Stimulated activated effector memory CD8-positive, alpha-beta T cell treated with anti-CD3 and anti-CD28 coated beads, Interleukin-12 subunit alpha, Interleukin-12 subunit beta, amount 100 ng/mL, for 72 hours (primary cell): Measurements from ENCODE around the gene DVL1.
A peak's percentile ranks its signal among the peaks of the same experiment; 100 is the strongest.
"Not testable (repeated sequence)": the region's sequence is repeated elsewhere in the genome, so short reads cannot be mapped to it uniquely, and the experiment has no call there.

ENCODE experiments used
- ATAC-seq: fragments of 150-1000 bp; cut with Tn5 transposase; 2 replicates; pipeline ENCODE4 v1.10.0; 2021
- DNase-seq, 2 donors: peaks; one replicate each; pipeline ENCODE4 v3.0.0; 2021 to 2022; ENCODE audit warnings: low spot score in 2 of 2
- H3K27ac Mint-ChIP-seq: one replicate; pipeline ENCODE4 v1.8.0; 2022; ENCODE audit warnings: mild to moderate bottlenecking, mixed read lengths
- H3K36me3 Mint-ChIP-seq: one replicate; pipeline ENCODE4 v1.8.0; 2022; ENCODE audit warnings: mild to moderate bottlenecking, mixed read lengths
- H3K4me1 Mint-ChIP-seq: one replicate; pipeline ENCODE4 v1.8.0; 2022; ENCODE audit warnings: mixed read lengths
- H3K4me3 Mint-ChIP-seq: one replicate; pipeline ENCODE4 v1.8.0; 2022; ENCODE audit warnings: mild to moderate bottlenecking, mixed read lengths
- H3K9me3 Mint-ChIP-seq: one replicate; pipeline ENCODE4 v1.8.0; 2022; ENCODE audit warnings: mixed read lengths

The DVL1 gene

DNA sequence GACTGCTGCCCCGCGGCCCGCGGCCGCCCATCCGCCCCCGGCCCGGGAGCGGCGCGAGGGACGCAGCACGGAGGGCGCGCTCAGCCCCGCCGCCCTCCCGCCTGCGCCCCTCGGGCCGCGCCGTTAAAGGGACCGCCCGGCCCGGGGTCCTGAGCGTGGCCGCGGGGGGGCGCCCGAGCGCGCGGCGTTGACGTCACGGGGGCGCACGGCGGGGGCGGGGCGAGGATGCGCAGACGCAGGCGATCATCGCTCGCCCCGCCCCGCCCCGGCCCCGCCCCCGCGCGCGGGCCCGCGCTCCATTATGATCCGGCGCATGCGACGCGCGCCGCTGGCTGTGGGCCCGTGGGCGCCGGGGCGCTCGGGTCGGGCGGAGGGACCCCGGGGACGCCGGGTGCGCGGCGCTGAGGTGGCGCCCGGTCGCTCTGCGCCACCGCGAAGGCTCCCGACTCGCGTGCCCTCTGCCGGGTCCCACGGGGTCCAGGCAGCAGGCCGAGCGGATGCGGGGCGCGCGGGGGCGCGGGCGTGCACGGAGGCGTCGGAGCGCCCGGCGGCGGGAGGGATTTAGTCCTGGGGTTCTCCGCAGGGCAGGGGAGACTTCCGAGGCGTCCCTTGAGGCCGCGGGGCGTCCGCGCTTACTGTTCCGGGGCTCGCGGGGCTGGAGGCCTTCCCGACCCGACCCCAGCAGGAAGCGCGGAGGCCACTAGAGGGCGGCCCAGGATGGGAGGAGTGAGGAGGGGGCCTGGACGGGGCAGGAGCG lies at the start of gene DVL1:
Gene DVL1, minus strand, starts transcription at position 163 of the 757 bp plus-strand sequence. CDS start 353 bp downstream, outside the sequence.
- Mint-ChIP-seq H3K36me3 (no peaks in the 10 kb centered on the region), H3K4me3 (peak within 1 kb of the TSS; percentile 71), H3K27ac (no peak within 1 kb of the TSS), H3K9me3 (no peaks in the 10 kb centered on the region), H3K4me1 (peaks cover 24% of the 10 kb centered on the region)
- ATAC-seq (peak; percentile 79), DNase-seq (peak; percentile 84 to 85)

DNA sequence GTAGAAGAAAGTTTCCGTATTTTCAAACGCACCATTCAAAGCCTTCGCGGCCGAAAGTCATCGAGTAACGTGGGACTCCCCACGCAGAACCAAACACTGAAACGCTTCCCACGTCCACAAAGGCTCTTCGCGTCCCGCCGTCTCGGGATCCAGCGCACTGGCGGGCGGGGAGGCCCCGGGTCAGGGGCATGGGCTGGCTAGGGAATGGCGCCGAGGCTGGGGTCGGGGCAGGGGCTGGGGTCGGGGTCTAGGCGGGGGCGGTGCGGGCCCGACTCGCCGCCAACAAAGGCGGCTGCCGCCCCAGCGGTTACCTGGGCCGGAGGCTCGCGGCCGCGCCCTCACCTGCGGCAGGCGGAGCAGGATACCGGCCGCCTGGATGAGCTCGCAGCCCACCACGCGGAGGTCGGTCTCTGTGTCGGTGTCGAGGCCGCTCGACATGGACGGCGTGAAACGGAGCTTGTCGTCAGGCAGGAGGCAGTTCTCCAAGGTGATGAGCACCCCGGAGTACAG lies 49.5 kb upstream of the DVL1 start:
- Mint-ChIP-seq H3K36me3 (peaks cover 95% of the 10 kb centered on the region), H3K4me3 (peak overlapping the region; percentile 84), H3K4me1 (peaks cover 55% of the 10 kb centered on the region), H3K9me3 (no peaks in the 10 kb centered on the region), H3K27ac (peak overlapping the region; percentile 94)
- ATAC-seq = peak; percentile 3
- no peak for DNase-seq

DNA sequence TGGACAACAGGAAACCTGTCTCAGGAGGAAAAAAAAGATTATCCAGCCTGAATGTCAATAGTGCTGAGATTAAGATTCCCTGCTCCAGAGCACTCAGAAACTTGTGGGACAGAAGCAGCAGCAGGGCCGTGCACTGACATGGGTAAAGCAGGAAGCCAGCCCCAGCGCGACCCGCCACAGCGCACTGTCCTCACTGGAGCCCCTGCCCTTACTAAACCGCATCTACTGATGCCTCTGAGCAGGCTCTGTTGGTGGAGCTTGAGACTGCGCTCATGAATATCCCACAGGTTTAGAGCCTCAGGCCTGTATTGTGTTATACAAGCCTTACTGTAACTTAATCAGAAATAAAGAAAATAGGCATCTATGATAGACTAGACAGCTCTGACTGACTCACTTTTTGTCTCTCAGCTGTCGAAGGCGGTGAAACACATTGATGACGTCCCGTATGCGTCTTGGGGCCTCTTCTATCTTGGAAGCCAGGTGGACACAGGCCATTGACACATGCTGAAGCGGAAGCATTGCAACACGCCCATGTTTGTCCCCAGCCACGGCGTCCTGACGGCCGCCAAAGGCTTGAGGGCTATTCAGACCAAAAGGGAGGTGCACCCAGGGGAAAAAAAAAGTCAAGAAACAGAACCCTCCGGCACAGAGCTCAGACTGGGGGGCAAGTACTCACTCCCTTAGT lies 48.8 kb upstream of the DVL1 start:
- peak overlapping the region; percentile 91 for H3K27ac Mint-ChIP-seq
- H3K4me3 Mint-ChIP-seq = peak overlapping the region; percentile 84

DNA sequence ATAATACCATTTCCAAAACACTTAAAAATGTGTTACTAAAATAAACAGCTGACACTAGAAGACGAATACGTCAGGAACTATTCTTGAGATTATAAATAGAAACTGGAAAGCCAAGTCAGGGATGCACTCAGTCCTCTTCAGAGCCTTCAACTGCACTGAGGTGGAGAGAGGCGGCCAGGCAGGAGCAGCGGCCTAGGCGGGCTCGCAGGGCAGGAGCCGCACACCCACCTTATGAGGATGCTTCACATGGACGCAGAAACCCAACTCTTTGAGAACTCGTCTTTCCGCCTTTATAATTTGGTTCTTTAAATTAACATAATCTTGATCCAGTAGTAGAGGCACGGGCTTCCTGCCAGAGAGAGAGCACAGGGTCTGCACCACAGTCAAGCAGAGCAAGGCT lies 45.9 kb upstream of the DVL1 start:
- ATAC-seq = no peak
- H3K27ac Mint-ChIP-seq = peak overlapping the region; percentile 59
- peaks cover 27% of the 10 kb centered on the region for H3K4me1 Mint-ChIP-seq
- H3K9me3 Mint-ChIP-seq = no peaks in the 10 kb centered on the region
- H3K36me3 Mint-ChIP-seq = peaks cover 95% of the 10 kb centered on the region
- no peak for DNase-seq
- H3K4me3 Mint-ChIP-seq = no peak overlapping the region

More for the DNA sequence above, 48.8 kb upstream of the DVL1 start:
- DNase-seq = no peak
- H3K4me1 Mint-ChIP-seq = peaks cover 49% of the 10 kb centered on the region
- H3K9me3 Mint-ChIP-seq = no peaks in the 10 kb centered on the region
- ATAC-seq = no peak
- peaks cover 95% of the 10 kb centered on the region for H3K36me3 Mint-ChIP-seq

DNA sequence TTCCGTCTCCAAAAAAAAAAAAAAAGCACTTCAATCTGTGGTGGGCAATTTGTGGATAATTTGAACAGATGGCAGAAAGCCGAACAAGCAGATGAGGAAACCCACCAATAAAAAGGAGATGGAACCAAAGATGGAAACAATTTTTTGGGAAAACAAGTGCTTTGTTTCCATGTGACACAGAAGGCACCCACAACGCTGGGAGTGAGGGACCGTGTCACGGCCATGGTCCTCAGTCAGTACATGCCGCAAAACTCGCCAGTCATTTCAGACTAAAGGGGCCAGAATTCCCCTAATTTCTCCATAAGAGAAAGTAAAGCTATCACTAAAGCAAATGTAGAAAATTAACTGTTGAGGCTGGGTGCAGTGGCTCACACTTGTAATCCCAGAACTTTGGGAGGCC lies 44.9 kb upstream of the DVL1 start:
- Mint-ChIP-seq H3K4me1 (peaks cover 19% of the 10 kb centered on the region), H3K9me3 (no peaks in the 10 kb centered on the region), H3K4me3 (no peak overlapping the region), H3K36me3 (peaks cover 95% of the 10 kb centered on the region), H3K27ac (no peak overlapping the region)
- ATAC-seq (no peak), DNase-seq (no peak)

DNA sequence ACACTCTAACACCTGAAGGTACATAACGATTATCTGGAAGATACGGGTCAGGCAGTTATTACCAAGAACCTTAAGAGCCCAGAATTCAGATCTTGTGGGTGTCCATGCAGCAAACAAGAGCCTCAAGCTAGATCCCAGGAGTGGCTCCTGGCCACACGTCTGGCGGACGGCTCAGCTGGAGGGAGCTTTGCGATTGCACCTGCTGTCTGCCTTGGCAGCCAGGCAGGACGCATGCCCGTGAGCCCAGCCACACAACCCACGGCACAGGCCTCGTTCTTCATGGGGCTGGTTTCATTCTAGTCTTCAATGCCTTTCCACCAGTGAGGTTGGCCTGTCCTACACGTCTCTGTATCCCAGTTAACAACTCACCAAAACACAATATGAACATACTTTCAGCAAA lies 44.2 kb upstream of the DVL1 start:
- Mint-ChIP-seq H3K4me3 (no peak overlapping the region), H3K36me3 (peaks cover 100% of the 10 kb centered on the region), H3K27ac (no peak overlapping the region), H3K4me1 (peaks cover 19% of the 10 kb centered on the region), H3K9me3 (no peaks in the 10 kb centered on the region)
- DNase-seq = no peak
- ATAC-seq = no peak

DNA sequence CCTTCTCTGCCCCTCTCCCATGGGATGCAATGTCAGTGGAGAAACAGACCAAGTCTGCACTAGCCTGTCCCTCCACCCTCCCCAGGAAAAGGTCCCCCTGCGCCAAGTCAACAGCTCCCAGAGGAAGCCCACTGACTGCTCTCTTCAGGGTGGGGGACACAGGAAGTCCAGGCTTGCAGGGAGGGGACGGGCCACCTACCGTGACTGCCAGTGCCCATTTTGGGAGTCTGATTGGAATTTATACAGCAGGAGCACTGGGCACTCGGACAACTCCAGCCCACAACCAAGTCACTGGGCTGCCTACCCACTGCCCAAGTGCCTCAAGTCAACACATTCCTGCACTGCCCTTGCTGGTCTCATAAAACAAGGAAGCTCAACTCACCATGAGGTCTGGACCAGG lies 43.8 kb upstream of the DVL1 start:
- peaks cover 100% of the 10 kb centered on the region for H3K36me3 Mint-ChIP-seq
- no peak overlapping the region for H3K27ac Mint-ChIP-seq
- no peaks in the 10 kb centered on the region for H3K9me3 Mint-ChIP-seq
- H3K4me1 Mint-ChIP-seq = peaks cover 16% of the 10 kb centered on the region
- no peak overlapping the region for H3K4me3 Mint-ChIP-seq
- ATAC-seq = no peak
- no peak for DNase-seq

DNA sequence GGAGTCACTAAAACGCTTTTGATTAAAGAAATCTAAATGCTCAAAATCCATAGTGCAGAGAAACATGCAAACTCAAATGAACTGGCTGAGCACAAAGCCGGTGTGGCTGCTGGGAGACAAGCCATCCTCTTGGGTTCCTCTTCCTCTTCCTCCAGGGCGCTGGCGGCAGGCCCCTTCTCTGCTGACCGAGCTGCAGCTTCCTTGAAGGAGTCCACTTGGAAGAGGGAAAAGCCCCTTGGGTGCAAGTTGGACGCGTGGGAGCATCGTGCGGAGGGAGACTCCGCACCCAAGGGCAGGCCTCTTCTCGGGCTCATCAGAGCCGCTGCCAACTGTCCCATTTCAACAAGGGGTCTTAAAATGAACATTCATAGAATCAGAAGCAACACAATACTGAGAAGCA lies 42.0 kb upstream of the DVL1 start:
- H3K4me1 Mint-ChIP-seq = peaks cover 12% of the 10 kb centered on the region
- peaks cover 100% of the 10 kb centered on the region for H3K36me3 Mint-ChIP-seq
- H3K4me3 Mint-ChIP-seq = no peak overlapping the region
- ATAC-seq (no peak), DNase-seq (no peak)
- peak overlapping the region; percentile 20 for H3K27ac Mint-ChIP-seq
- no peaks in the 10 kb centered on the region for H3K9me3 Mint-ChIP-seq

DNA sequence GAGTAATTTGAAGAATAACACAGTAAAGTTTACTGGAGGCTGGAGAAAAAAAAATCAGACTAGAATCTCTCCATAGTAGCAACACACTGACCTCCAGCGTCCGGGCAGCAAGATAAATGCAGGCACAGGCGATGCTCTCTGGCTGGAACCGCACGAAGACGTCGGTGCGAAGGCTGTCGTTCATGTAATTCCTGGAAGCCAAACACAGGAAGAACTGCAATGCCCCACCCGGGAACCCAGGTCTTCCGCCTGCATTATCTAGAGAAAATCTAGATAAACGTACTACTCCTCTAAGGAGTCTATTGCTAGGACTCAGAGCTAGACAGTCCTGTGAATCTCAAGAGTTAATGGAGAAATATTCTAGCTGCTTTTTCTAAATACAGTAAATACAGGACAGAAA lies 41.5 kb upstream of the DVL1 start:
- no peaks in the 10 kb centered on the region for H3K9me3 Mint-ChIP-seq
- H3K4me1 Mint-ChIP-seq = peaks cover 10% of the 10 kb centered on the region
- ATAC-seq (no peak), DNase-seq (no peak)
- no peak overlapping the region for H3K4me3 Mint-ChIP-seq
- no peak overlapping the region for H3K27ac Mint-ChIP-seq
- peaks cover 100% of the 10 kb centered on the region for H3K36me3 Mint-ChIP-seq

DNA sequence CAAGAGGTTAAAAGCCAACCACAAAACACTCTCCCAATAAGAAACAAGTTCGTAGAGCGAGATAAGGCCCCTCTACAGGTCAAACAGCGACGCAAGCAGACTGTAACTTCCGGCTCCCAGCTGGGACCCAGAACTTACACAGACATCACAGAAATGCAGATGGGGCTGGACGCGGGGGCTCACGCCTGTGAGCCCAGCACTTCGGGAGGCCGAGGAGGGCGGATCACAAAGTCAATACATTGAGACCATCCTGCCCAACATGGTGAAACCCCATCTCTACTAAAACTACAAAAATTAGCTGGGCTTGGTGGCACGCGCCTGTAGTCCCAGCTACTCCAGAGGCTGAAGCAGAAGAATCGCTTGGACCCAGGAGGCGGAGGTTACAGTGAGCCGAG lies 38.9 kb upstream of the DVL1 start:
- ATAC-seq (no peak), DNase-seq (no peak)
- Mint-ChIP-seq H3K4me1 (no peaks in the 10 kb centered on the region), H3K9me3 (no peaks in the 10 kb centered on the region), H3K4me3 (no peak overlapping the region), H3K36me3 (peaks cover 85% of the 10 kb centered on the region), H3K27ac (no peak overlapping the region)

DNA sequence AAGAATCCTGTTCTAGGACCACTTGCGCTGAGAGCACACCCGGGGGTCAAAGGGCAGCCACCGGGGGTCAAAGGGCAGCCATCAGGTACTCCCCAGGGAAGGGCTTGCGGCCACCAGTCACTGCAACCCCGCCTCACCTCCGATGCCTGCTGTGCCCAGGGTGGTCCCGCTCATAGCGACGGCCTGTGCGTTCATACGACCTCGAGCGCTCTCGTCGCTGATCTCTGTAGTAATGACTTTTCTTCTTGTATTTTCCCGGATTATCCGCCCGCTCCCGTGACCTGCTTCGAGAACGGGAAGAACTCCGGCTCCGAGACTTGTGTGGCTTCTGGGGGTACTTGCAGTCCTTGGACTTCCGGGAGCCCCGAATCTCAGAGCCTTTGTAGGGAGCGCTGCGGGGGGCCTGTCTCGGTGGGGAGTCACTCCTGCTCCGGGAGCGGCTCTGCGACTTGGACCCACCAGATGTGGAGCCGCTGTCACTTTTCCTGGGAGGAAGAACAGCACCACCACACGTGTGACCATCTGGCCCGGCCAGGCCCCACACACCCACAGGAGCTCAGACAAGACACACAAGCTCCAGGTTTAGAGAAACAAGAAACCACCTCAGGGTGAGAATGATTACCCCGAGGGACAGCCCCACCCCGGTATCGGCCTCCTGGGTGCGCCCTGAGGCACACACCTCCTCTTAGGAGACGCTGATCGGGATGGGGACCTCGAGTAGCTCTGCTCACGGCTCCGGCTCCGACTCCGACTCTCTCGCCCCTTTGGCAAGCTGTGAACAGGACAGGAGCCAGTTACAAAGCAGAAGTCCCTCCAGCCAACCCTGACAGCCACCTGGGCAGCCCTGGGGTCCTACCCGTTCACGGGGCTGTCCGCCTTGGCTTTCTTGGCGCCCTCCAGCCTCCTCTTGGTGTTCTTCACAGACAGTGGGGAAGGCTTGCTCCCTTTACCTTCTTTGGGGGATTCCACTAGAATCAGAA lies 38.2 kb upstream of the DVL1 start:
- DNase-seq (no peak), ATAC-seq (no peak)
- Mint-ChIP-seq H3K4me3 (no peak overlapping the region), H3K4me1 (peaks cover 6% of the 10 kb centered on the region), H3K9me3 (no peaks in the 10 kb centered on the region), H3K36me3 (peaks cover 78% of the 10 kb centered on the region), H3K27ac (no peak overlapping the region)

DNA sequence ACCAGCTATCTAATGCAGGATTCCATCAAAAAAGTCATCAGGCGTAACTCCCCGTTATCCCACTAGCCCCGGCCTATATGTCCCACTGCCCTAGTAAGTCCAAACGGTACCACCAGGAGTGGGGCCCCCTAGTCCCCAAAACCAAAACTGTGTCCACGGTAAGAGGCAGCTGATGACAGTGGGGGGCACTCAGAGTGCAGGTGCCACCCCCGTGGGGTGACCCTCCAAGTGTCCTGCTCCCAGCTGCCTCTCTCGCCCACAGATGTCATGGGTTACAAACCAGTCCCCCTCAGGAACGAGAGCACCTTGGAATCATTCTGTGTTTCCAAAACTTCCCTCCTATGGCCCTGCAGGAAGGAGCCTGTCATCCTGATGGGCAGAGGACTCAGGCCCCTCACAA lies 36.7 kb upstream of the DVL1 start:
- H3K27ac Mint-ChIP-seq = no peak overlapping the region
- no peaks in the 10 kb centered on the region for H3K9me3 Mint-ChIP-seq

DNA sequence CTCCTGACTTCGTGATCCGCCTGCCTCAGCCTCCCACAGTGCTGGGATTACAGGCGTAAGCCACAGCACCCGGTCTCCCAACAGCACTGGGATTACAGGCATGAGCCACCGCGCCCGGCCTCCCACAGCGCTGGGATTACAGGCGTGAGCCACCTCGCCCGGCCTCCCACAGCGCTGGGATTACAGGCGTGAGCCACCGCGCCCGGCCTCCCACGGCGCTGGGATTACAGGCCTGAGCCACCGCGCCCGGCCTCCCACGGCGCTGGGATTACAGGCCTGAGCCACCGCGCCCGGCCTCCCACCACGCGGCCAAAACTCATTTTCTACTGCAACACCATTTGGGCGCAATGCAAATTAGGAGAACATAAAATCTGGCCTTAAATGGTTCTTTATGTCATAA lies 36.1 kb upstream of the DVL1 start:
- not testable (repeated sequence) for DNase-seq, H3K4me3 Mint-ChIP-seq, ATAC-seq, H3K9me3 Mint-ChIP-seq
- peaks cover 58% of the 10 kb centered on the region for H3K36me3 Mint-ChIP-seq
- H3K27ac Mint-ChIP-seq = peak overlapping the region; percentile 23
- peaks cover 14% of the 10 kb centered on the region for H3K4me1 Mint-ChIP-seq

More for the DNA sequence above, 36.7 kb upstream of the DVL1 start:
- Mint-ChIP-seq H3K4me3 (no peak overlapping the region), H3K36me3 (peaks cover 64% of the 10 kb centered on the region), H3K4me1 (peaks cover 14% of the 10 kb centered on the region)
- ATAC-seq (no peak), DNase-seq (no peak)

DNA sequence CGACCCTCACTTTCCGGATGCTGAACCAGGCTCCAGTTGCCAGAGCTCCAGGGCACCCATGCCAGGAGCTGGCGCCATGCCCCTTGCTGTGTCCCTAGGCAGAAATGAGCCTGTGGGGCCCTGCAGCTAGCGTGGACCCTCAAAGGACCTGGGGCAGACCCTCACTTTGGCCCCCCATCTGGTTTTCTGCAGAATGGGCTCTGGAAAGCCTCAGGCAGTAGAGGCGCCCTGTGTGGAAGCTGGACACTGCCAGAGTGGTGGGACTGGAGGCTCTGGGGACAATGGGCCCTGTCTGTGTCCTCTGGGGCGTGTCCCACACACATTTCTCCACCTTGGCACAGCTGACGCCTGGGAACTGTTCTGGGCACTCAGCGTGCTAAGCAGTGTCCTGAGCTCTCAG lies 32.1 kb upstream of the DVL1 start:
- Mint-ChIP-seq H3K4me3 (no peak overlapping the region), H3K9me3 (no peaks in the 10 kb centered on the region), H3K27ac (no peak overlapping the region), H3K36me3 (peaks cover 17% of the 10 kb centered on the region), H3K4me1 (peaks cover 19% of the 10 kb centered on the region)
- no peak for DNase-seq
- no peak for ATAC-seq

DNA sequence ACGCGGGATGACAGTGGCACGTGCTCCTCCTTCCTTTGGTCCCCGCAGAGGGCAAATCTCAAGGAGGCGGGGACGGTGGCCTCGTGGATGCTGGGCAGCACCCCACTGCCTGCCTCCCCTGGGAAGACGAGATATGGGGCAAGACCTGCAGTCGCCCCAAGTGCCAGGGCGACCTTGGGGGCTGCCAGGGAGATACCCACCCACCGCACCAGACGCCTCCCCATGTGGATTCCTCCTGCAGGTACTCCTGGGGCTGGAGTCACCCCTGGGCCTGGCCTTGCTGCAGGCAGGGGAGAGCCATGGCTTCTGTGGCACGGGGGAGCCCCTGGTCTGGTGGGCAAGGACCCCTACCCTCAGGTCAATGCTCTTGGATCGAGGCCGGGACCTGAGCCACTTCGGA lies 31.6 kb upstream of the DVL1 start:
- Mint-ChIP-seq H3K4me3 (no peak overlapping the region), H3K4me1 (peaks cover 21% of the 10 kb centered on the region), H3K27ac (no peak overlapping the region), H3K36me3 (peaks cover 13% of the 10 kb centered on the region), H3K9me3 (no peaks in the 10 kb centered on the region)
- ATAC-seq (no peak), DNase-seq (no peak)
